H1 (cell line): ENCODE measurements around the gene SOCS3. TPM values are rescaled to one million over a fixed set of nuclear protein-coding genes. Genes with fewer than 3 reads are reported as not detected.

Source experiments
- polyA plus RNA-seq, 7 experiments: library from polyadenylated mRNA; depleted of rRNA in 3 of 7; stranded (reverse) in 5 of 7; unstranded in 2 of 7; fragments of >200 nt in 5 of 7; fragments of 200-250 nt in 2 of 7; gene quantifications; 1 replicate in 5 of 7; 2 replicates in 1 of 7; 4 replicates in 1 of 7; pipeline versions ENCODE4 v1.2.1 to v1.2.3, GENCODE V29; 2011 to 2013; ENCODE audit warnings: missing spikeins in 2 of 7, mixed read lengths in 2 of 7
- total RNA-seq: library from RNA; stranded (reverse); fragmentation: NEBNext Ultra II Directional; extraction: Animal tissue kit (Norgen Biotek cat#: 25700); gene quantifications from 2 replicates; pipeline ENCODE4 v1.2.1, GENCODE V29; 2021
- TF ChIP-seq, protein P1 (sequence below): fragments of 300-600 bp; sonication (generic); IDR thresholded peaks from 2 replicates; pipeline ENCODE4 v1.7.1; 2012; ENCODE audit warnings: low read length, moderate library complexity, mild to moderate bottlenecking, inconsistent platforms; ENCODE audit not compliant: insufficient replicate concordance
- TF ChIP-seq, protein P2 (sequence below): IDR thresholded peaks from 2 replicates; pipeline ENCODE4 v1.6.1; 2012; ENCODE audit warnings: inconsistent platforms

The SOCS3 gene
- total and polyA plus RNA-seq, 2 of the 8 experiments (the other 6 are each of a cell fraction or from before 2014, with no cell fraction given): 10.1 to 47.9 TPM

DNA sequence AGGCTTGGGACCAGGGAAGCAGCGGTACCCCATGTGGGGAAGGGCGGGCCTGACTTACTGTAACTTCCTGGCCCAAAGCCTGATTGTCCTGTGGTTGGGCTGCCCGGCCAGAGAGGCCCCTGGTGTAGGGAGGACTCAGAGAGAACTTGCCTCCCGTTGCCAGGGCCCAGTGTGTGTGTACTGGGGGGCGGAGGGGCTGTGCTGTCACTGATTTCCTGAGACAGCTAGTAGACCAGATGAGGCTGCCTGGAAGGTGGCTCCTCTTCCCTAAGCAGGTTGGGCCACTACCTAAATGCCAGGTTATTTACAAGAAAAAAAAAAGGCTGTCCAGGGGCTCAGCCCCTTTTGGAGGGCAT lies 16.7 kb downstream of the SOCS3 start (continued):
- TF ChIP-seq, protein P1, sequence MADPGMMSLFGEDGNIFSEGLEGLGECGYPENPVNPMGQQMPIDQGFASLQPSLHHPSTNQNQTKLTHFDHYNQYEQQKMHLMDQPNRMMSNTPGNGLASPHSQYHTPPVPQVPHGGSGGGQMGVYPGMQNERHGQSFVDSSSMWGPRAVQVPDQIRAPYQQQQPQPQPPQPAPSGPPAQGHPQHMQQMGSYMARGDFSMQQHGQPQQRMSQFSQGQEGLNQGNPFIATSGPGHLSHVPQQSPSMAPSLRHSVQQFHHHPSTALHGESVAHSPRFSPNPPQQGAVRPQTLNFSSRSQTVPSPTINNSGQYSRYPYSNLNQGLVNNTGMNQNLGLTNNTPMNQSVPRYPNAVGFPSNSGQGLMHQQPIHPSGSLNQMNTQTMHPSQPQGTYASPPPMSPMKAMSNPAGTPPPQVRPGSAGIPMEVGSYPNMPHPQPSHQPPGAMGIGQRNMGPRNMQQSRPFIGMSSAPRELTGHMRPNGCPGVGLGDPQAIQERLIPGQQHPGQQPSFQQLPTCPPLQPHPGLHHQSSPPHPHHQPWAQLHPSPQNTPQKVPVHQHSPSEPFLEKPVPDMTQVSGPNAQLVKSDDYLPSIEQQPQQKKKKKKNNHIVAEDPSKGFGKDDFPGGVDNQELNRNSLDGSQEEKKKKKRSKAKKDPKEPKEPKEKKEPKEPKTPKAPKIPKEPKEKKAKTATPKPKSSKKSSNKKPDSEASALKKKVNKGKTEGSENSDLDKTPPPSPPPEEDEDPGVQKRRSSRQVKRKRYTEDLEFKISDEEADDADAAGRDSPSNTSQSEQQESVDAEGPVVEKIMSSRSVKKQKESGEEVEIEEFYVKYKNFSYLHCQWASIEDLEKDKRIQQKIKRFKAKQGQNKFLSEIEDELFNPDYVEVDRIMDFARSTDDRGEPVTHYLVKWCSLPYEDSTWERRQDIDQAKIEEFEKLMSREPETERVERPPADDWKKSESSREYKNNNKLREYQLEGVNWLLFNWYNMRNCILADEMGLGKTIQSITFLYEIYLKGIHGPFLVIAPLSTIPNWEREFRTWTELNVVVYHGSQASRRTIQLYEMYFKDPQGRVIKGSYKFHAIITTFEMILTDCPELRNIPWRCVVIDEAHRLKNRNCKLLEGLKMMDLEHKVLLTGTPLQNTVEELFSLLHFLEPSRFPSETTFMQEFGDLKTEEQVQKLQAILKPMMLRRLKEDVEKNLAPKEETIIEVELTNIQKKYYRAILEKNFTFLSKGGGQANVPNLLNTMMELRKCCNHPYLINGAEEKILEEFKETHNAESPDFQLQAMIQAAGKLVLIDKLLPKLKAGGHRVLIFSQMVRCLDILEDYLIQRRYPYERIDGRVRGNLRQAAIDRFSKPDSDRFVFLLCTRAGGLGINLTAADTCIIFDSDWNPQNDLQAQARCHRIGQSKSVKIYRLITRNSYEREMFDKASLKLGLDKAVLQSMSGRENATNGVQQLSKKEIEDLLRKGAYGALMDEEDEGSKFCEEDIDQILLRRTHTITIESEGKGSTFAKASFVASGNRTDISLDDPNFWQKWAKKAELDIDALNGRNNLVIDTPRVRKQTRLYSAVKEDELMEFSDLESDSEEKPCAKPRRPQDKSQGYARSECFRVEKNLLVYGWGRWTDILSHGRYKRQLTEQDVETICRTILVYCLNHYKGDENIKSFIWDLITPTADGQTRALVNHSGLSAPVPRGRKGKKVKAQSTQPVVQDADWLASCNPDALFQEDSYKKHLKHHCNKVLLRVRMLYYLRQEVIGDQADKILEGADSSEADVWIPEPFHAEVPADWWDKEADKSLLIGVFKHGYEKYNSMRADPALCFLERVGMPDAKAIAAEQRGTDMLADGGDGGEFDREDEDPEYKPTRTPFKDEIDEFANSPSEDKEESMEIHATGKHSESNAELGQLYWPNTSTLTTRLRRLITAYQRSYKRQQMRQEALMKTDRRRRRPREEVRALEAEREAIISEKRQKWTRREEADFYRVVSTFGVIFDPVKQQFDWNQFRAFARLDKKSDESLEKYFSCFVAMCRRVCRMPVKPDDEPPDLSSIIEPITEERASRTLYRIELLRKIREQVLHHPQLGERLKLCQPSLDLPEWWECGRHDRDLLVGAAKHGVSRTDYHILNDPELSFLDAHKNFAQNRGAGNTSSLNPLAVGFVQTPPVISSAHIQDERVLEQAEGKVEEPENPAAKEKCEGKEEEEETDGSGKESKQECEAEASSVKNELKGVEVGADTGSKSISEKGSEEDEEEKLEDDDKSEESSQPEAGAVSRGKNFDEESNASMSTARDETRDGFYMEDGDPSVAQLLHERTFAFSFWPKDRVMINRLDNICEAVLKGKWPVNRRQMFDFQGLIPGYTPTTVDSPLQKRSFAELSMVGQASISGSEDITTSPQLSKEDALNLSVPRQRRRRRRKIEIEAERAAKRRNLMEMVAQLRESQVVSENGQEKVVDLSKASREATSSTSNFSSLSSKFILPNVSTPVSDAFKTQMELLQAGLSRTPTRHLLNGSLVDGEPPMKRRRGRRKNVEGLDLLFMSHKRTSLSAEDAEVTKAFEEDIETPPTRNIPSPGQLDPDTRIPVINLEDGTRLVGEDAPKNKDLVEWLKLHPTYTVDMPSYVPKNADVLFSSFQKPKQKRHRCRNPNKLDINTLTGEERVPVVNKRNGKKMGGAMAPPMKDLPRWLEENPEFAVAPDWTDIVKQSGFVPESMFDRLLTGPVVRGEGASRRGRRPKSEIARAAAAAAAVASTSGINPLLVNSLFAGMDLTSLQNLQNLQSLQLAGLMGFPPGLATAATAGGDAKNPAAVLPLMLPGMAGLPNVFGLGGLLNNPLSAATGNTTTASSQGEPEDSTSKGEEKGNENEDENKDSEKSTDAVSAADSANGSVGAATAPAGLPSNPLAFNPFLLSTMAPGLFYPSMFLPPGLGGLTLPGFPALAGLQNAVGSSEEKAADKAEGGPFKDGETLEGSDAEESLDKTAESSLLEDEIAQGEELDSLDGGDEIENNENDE: no peak
- TF ChIP-seq, protein P2, sequence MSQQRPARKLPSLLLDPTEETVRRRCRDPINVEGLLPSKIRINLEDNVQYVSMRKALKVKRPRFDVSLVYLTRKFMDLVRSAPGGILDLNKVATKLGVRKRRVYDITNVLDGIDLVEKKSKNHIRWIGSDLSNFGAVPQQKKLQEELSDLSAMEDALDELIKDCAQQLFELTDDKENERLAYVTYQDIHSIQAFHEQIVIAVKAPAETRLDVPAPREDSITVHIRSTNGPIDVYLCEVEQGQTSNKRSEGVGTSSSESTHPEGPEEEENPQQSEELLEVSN: no peak
